Medulla oblongata (tissue), 1 donor: Measurements from ENCODE around the gene CRIP3.
"Not testable (repeated sequence)": the region's sequence is repeated elsewhere in the genome, so short reads cannot be mapped to it uniquely, and the experiment has no call there.

Source experiments
- DNase-seq: peaks from one replicate; pipeline ENCODE4 v3.0.0-alpha.2; 2015; ENCODE audit errors: extremely low spot score

CRIP3 gene

GRCh38 chr6:43306086-43306485 lies 2.5 kb downstream of the CRIP3 start:
- DNase-seq: no peak

- DNase-seq: no peak
Measured at GRCh38 chr6:43304882-43305281, 3.7 kb downstream of the CRIP3 start.

- DNase-seq: no peak
Measured at GRCh38 chr6:43304361-43304760, 4.3 kb downstream of the CRIP3 start.

- no peak for DNase-seq
Measured at GRCh38 chr6:43303751-43304331, 4.8 kb downstream of the CRIP3 start.

- not testable (repeated sequence) for DNase-seq
Measured at GRCh38 chr6:43303006-43303405, 5.6 kb downstream of the CRIP3 start.

GRCh38 chr6:43302126-43302525 lies 6.5 kb downstream of the CRIP3 start:
- no peak for DNase-seq

- DNase-seq: no peak
Measured at GRCh38 chr6:43301081-43301870, 7.3 kb downstream of the CRIP3 start.

GRCh38 chr6:43299338-43300293 lies 9.0 kb downstream of the CRIP3 start:
- DNase-seq: no peak

GRCh38 chr6:43298565-43299337 lies 9.9 kb downstream of the CRIP3 start:
- no peak for DNase-seq

- DNase-seq: peak; percentile 46
Measured at GRCh38 chr6:43297644-43298564, 10.7 kb downstream of the CRIP3 start, which contains the start of gene SLC22A7. Gene SLC22A7, plus strand, starts transcription at chr6:43298260. Its CDS starts 99 bp downstream, at chr6:43298359.

GRCh38 chr6:43296780-43297497 lies 11.7 kb downstream of the CRIP3 start:
- no peak for DNase-seq

- DNase-seq: no peak
Measured at GRCh38 chr6:43295456-43295855, 13.2 kb downstream of the CRIP3 start.

- DNase-seq: no peak
Measured at GRCh38 chr6:43294536-43294935, 14.1 kb downstream of the CRIP3 start.

- no peak for DNase-seq
Measured at GRCh38 chr6:43293698-43294097, 14.9 kb downstream of the CRIP3 start.

- no peak for DNase-seq
Measured at GRCh38 chr6:43292763-43293318, 15.8 kb downstream of the CRIP3 start.

GRCh38 chr6:43292341-43292740 lies 16.3 kb downstream of the CRIP3 start:
- no peak for DNase-seq

GRCh38 chr6:43291708-43292107 lies 16.9 kb downstream of the CRIP3 start:
- no peak for DNase-seq

GRCh38 chr6:43290905-43291355 lies 17.7 kb downstream of the CRIP3 start:
- DNase-seq: peak; percentile 48

GRCh38 chr6:43290339-43290904 lies 18.2 kb downstream of the CRIP3 start:
- no peak for DNase-seq
